ENCODE results near the gene TENT5A. TPM values are rescaled to one million over a fixed set of nuclear protein-coding genes. Genes with fewer than 3 reads are reported as not detected.

The TENT5A gene
- total RNA-seq, 1 experiment from 2014 or later = 2.0 TPM

- POLR2A ChIA-PET (ENCODE audit: unreplicated experiment) = no interaction called here
- H3K4me1 ChIP-seq (replicated peaks; ENCODE audit: insufficient read depth) = no peaks in the 10 kb centered on the region
- BruUV-seq (replicated peaks) = no TSS peak
- CTCF ChIA-PET = no interaction called here
- no peak overlapping the region for H3K27ac ChIP-seq
- no peaks in the 10 kb centered on the region for H3K79me2 ChIP-seq (ENCODE audit: low read depth)
- no peaks in the 10 kb centered on the region for H3K36me3 ChIP-seq (ENCODE audit: low read depth)
- no peaks in the 10 kb centered on the region for H3F3A ChIP-seq (ENCODE audit: insufficient read depth, low read depth)
- intact Hi-C loops (cut with micrococcal nuclease; ENCODE audit: unreplicated experiment) = no loop called here
- DNase-seq = no peak
- no peaks in the 10 kb centered on the region for H4K20me1 ChIP-seq (ENCODE audit: insufficient read depth)
- no peak overlapping the region for H2AFZ ChIP-seq
- TF ChIP-seq CTCF (conservative IDR thresholded peaks at IDR 0.05) = no peak
- no peak for TF ChIP-seq EZH2 (IDR thresholded peaks at IDR 0.05; ENCODE audit: low read depth)
- no peak overlapping the region for H3K4me3 ChIP-seq
- H3K27me3 ChIP-seq (ENCODE audit: insufficient read depth, low read depth) = no peaks in the 10 kb centered on the region
- no peaks in the 10 kb centered on the region for H3K9me3 ChIP-seq (ENCODE audit: insufficient read depth, low read depth)
- H3K4me2 ChIP-seq = no peak overlapping the region
- no peaks in the 10 kb centered on the region for H3K9me2 ChIP-seq (ENCODE audit: insufficient read depth)
Measured at GRCh38 chr6:81734500-81735150, 17.9 kb downstream of the TENT5A start.

- Histone ChIP-seq H2AFZ (no peak overlapping the region), H3K27ac (no peak overlapping the region), H4K20me1 (ENCODE audit: insufficient read depth) (no peaks in the 10 kb centered on the region), H3F3A (ENCODE audit: insufficient read depth, low read depth) (no peaks in the 10 kb centered on the region), H3K79me2 (ENCODE audit: low read depth) (no peaks in the 10 kb centered on the region), H3K27me3 (ENCODE audit: insufficient read depth, low read depth) (no peaks in the 10 kb centered on the region), H3K4me1 (replicated peaks; ENCODE audit: insufficient read depth) (no peaks in the 10 kb centered on the region), H3K36me3 (ENCODE audit: low read depth) (no peaks in the 10 kb centered on the region), H3K4me2 (no peak overlapping the region), H3K4me3 (no peak overlapping the region), H3K9me3 (ENCODE audit: insufficient read depth, low read depth) (no peaks in the 10 kb centered on the region), H3K9me2 (ENCODE audit: insufficient read depth) (no peaks in the 10 kb centered on the region)
- DNase-seq = no peak
- no peak for TF ChIP-seq EZH2 (IDR thresholded peaks at IDR 0.05; ENCODE audit: low read depth)
- TF ChIP-seq CTCF (conservative IDR thresholded peaks at IDR 0.05) = no peak
- ChIA-PET POLR2A (ENCODE audit: unreplicated experiment) (no interaction called here), CTCF (no interaction called here)
- intact Hi-C loops (cut with micrococcal nuclease; ENCODE audit: unreplicated experiment) = no loop called here
- no TSS peak for BruUV-seq (replicated peaks)
Measured at GRCh38 chr6:81734081-81734480, 18.4 kb downstream of the TENT5A start.

- no peak for TF ChIP-seq CTCF (conservative IDR thresholded peaks at IDR 0.05)
- TF ChIP-seq EZH2 (IDR thresholded peaks at IDR 0.05; ENCODE audit: low read depth) = no peak
- Histone ChIP-seq H3K79me2 (ENCODE audit: low read depth) (no peaks in the 10 kb centered on the region), H3K4me2 (no peak overlapping the region), H3K36me3 (ENCODE audit: low read depth) (no peaks in the 10 kb centered on the region), H3K9me2 (ENCODE audit: insufficient read depth) (no peaks in the 10 kb centered on the region), H3K4me3 (no peak overlapping the region), H3K4me1 (replicated peaks; ENCODE audit: insufficient read depth) (no peaks in the 10 kb centered on the region), H3K27me3 (ENCODE audit: insufficient read depth, low read depth) (no peaks in the 10 kb centered on the region), H3K27ac (no peak overlapping the region), H4K20me1 (ENCODE audit: insufficient read depth) (no peaks in the 10 kb centered on the region), H3F3A (ENCODE audit: insufficient read depth, low read depth) (no peaks in the 10 kb centered on the region), H2AFZ (no peak overlapping the region), H3K9me3 (ENCODE audit: insufficient read depth, low read depth) (no peaks in the 10 kb centered on the region)
- no TSS peak for BruUV-seq (replicated peaks)
- CTCF ChIA-PET = interaction anchor here (0.5 kb wide), 1 partner anchor 626 kb away, joined by 3 read pairs; no protein-coding TSS in a partner anchor
- DNase-seq = no peak
- POLR2A ChIA-PET (ENCODE audit: unreplicated experiment) = no interaction called here
- intact Hi-C loops (cut with micrococcal nuclease; ENCODE audit: unreplicated experiment) = no loop called here
Measured at GRCh38 chr6:81731814-81732213, 20.7 kb downstream of the TENT5A start.

Data from PC-9 (cell line).